HCEC 1CT (cell line): ENCODE results near the gene SIN3A.
"Not testable (repeated sequence)": the region's sequence is repeated elsewhere in the genome, so short reads cannot be mapped to it uniquely, and the experiment has no call there.

Experiments
- DNase-seq: peaks from one replicate; pipeline ENCODE4 v3.0.0-alpha.2; 2017

Gene SIN3A

DNA sequence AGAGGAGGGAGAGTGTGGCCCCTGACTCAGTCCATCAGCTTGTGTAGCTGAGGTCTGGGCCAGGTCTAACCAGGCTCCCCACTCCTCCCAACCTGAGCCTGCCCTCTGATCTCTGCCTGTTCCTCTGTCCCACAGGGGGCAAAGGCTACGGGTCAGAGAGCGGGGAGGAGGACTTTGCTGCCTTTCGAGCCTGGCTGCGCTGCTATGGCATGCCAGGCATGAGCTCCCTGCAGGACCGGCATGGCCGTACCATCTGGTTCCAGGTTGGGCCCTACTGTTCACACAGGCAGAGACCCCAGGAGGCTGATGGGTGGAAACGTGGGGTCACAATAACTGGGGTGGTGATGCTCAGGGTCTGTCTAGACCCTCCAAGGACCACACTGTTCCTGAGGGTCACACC is 97.9 kb downstream of the SIN3A start:
- DNase-seq, result no peak

DNA sequence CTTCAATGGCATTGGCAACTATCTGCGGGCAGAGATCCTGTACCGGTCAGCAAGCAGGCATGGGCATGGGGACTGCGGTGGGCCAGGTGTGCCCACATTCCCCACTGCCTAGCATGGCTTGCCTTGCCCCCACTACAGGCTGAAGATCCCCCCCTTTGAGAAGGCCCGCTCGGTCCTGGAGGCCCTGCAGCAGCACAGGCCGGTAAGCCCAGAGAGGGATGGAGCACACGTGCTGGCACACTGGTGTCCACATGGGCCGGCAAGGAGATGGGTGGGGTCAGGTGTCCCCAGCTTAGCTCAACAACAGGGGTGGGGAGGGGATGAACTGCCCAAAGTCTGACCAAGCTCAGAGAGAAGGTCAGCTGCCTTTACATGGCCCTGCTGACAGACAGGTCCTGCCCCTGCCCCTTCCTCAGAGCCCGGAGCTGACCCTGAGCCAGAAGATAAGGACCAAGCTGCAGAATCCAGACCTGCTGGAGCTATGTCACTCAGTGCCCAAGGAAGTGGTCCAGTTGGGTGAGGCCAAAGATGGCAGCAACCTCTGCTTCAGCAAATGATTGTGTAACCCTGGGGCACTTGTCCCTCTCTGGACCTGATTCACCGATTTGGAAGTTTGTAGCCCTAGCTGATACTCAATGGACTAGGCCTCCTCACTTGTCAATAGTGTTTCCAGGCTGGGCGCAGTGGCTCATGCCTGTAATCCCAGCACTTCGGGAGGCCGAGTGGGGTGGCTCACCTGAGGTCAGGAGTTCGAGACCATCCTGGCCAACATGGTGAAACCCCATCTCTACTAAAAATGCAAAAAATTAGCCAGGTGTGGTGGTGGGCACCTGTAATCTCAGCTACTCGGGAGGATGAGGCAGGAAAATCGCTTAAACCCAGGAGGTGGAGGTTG is 99.1 kb downstream of the SIN3A start:
- DNase-seq, result no peak

DNA sequence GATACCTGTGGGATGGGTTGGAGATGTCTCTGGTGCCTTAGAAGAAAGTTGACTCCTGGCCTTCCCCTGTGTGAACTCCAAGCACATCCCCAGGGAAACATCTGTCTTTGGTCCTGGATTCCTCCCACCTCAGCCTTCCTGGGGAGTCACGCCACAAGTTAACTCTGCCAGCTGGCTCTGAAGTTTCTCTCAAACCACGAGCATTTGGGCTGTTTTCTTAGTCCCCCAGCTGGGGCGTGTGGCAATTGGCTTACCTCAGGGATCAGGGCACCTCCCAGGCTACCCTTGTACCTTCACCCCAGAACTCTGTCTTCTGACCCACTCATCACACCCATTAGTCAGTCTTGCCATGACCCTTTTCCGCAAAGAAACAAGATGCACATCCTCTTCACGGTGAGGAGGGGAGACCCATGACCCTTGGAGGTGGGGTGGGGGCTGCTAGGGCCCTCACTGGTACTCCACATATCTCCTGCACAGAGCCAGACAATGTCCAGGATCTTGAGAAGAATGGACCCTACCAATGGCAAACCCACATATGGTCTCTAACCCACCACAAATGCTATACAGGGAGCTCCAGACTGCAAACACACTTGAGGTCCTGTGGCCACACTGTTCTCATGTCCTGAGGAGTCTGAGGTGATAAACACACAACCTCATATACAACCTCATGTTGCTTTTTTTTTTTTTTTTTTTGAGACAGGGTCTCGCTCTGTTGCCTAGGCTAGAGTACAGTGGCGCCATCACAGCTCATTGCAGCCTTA is 100.7 kb downstream of the SIN3A start:
- DNase-seq, result no peak

DNA sequence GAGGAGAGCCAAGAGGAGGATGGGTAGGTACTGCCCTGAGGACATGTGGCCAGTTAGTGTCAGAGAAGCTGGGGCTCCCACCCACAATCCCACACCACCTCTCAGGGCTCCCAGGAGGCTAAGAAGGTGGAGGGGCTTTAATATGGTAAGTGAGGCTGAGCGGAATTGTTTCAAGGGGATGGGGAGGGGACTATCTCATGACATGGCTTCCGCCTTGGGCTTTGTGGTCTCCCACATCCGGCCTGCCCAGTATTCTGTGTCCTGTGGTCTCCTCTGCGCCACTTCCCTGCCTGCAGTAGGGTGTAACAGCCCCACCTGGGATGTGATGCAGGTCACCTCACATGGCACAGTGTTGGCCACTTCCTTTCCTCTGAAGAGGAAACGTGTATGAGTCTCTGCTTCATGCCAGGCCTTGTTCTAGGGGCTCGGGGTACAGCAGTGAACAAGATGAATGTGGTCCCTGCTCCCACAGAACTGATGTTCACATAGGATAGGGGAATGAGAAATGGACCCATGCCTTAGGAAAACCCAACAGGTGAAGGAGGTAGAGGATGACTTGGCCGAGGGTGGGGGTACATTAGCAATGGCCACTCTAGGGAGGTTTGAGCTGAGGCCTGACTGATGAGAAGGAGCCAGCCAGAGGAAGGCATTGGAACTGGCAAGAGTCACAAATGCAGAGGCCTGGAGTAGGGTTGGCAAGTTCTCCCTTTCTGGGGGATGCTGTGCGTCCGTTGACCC is 101.5 kb downstream of the SIN3A start:
- DNase-seq, result no peak

DNA sequence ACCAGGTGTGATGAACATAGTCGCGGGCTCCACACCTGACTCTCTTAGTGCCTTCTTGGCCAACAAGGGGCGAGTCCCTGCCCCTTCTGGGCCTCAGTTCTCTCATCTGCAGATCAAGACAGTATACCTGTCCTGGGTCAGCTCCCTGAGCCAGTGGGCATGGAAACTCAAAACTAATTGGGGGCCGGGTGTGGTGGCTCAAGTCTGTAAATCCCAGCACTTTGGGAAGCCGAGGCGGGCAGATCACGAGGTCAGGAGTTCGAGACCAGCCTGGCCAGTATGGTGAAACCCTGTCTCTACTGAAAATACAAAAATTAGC is 102.2 kb downstream of the SIN3A start:
- not testable (repeated sequence) for DNase-seq

DNA sequence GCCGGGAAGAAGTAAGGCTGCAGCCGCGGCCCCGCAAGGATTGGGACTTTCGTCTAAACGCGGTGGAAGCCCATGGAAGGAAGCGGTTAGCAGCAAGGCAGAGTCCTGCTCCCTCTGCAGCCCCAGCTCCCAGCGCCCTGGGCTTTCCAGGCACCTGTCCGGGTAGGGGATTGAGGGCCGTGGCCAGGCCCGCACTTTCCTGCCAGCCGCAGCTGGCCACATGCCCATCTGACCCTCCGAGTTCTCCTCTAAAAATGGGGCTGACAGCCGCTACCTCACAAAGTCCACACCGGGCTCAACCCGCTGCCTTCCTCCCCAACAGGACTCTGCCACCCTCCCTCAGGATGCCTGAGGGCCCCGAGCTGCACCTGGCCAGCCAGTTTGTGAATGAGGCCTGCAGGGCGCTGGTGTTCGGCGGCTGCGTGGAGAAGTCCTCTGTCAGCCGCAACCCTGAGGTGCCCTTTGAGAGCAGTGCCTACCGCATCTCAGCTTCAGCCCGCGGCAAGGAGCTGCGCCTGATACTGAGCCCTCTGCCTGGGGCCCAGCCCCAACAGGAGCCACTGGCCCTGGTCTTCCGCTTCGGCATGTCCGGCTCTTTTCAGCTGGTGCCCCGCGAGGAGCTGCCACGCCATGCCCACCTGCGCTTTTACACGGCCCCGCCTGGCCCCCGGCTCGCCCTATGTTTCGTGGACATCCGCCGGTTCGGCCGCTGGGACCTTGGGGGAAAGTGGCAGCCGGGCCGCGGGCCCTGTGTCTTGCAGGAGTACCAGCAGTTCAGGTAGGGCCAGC is 102.7 kb downstream of the SIN3A start:
- no peak for DNase-seq

DNA sequence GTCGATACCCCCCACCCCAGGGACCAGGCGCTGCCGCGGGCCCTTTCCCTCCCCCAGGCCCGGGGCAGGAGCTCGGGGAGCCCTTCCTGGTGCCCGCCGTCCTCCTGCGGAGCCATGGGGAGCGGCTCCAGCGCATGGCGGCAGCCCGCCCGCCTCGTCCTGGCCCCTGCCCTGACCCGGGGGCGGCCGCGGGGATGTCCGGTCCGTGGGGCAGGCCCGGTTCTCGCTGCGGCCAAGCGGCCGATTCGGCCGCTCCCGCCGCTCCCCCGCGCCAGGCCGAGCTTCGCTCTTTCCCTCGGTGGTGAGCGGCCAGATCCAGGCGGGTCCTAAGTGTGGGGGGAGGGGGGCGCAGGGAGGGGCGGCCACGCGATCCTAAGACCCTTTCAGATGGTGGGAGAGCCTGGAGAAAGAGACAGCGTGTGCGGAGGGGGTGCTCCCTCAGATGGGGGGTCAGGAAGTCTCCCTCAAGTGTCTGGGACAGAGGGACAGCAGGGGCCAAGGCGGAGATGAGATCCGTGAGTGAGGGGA is 103.4 kb downstream of the SIN3A start:
- DNase-seq, result no peak

DNA sequence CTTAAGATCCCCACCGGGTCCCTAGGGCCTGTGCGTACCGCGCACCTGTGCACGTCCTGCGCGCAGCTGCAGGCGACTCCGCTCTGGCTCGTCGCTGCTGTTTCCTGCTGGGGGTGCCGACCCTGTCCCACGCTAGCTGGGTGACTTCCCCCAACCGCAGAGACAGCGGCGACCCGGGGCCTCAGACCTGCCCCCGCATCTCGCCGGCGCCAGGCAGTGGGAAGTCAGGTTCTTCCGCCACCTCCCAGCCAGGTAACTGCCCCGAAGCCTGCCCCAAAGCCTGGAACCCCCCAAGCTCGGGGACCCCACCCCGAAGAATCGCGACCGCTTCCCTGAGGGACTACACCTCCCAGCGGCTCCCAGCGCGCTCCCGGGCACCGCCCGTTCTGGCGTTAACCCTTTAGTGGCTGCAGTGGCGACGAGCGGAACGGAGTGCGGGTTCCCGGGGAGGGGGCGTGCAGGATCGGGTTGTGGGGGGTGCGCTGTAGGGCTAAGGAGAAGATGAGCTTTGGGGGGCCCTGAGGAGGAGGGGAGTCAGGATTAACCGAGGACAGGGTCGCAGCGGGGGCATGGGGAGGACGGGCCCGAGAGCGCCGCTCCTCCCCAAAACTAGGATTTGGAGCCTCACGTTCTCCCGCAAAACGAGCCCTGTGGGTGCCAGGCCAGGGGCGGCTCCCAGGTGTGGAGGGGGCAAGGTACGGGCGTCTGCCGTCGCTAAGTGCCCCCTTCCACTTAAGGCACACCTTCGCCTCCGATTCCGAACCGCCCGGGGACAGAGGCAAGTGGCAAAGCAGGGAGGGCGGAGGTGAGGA is 104.1 kb downstream of the SIN3A start:
- DNase-seq, result no peak

DNA sequence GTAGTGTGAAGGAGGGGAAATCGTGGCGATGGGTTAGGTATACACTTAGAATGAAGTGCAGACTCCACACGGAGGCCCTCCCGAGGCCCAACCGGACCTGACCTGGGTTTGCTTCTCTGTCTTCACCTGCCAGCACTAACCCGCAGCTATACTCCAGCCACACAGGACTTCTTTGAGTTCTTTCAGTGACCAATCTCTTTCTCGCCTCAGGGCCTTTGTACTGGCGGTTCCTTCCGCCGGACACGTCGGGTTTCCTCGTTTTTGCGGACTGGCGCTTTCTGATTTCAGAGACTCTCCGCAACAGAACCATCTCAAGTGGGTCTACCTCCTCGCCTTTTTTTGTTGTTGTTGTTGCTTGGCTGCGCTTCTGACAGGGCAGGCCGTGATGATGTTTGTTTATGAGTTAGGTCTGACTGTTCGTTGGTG is 104.7 kb downstream of the SIN3A start, which contains the start of gene NEIL1:
Gene NEIL1, plus strand, starts transcription at position 244 of the 426 bp plus-strand sequence. CDS start 1,867 bp downstream, outside the sequence.
- no peak for DNase-seq

DNA sequence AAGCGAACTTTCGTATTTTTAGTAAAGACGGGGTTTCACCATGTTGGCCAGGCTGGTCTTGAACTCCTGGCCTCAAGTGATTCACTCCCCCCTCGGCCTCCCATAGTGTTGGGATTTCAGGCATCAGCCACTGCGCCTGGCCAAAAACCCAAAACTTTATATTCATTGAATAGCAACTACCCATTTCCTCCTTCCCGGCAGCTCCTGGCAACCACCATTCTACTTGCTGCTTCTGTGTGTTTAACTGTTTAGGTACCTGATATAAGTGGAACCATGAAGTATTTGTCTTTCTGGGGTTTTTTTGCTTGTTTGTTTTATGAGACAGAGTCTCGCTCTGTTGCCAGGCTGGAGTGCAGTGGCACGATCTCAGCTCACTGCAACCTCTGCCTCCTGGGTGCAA is 107.5 kb downstream of the SIN3A start:
- DNase-seq, result not testable (repeated sequence)

DNA sequence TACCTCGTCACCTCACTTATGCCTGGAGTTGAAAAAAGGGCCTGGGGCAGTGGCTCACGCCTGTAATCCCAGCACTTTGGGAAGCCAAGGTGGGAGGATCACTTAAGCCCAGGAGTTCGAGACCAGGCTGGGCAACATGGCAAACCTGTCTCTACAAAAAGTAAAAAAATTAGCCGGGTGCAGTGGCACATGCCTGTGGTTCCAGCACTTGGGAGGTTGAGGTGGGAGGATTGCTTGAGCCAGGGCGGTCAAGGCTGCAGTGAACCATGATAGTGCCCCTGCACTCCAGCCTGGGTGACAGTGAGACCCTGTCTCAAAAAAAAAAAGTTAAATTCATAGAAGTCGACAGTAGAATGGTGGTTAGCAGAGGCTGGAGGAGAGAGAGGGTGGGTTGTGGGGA is 109.3 kb downstream of the SIN3A start:
- no peak for DNase-seq

DNA sequence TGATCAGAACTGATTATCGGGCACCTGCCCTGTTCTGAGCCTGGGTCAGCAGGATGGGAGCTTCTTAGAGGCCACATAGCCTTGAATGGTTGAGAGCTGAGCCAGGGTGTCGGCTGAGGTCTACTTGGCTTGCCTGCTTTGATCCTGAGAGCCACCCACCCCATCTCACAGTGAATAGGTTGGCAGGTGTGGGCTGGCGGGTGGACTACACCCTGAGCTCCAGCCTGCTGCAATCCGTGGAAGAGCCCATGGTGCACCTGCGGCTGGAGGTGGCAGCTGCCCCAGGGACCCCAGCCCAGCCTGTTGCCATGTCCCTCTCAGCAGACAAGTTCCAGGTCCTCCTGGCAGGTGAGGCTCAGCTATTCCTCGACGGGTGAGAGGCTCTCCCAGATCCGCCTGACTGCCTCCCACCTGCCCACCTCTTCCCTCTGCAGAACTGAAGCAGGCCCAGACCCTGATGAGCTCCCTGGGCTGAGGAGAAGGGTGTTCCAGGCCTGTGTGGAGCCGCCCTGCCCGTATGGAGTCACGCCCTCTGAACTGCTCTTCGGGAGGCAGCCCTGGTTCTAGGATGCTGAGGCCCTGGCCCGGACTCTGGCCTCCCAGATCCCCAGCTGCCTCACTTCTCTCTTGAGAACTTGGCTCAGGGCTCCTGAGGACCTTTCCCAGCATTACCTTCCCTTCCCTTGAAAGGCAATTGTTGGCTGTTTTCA is 111.8 kb downstream of the SIN3A start:
- no peak for DNase-seq

DNA sequence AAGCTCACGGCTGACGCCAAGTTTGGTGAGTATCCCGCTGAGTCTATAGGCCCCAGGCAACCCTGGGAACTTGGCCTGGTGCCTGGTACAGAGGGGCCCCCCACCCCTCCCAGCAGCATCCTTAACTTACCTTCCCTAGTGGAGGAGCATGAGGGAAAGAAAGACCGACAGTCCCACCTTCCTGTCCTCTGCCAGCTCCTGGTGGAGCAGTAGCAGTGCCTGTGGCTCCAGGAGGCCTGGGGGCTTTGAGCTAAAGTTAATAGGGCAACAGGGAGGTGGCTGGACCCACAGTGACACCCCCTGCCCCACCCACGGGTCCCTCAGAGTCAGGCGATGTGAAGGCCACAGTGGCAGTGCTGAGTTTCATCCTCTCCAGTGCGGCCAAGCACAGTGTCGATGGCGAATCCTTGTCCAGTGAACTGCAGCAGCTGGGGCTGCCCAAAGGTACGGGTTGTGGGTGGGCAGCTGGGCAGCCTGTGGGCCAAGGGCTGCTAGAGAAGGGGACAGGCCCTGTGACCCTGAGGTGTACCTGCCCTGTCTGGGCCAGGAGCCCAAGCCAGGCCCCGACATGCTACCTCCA is 112.7 kb downstream of the SIN3A start:
- no peak for DNase-seq

DNA sequence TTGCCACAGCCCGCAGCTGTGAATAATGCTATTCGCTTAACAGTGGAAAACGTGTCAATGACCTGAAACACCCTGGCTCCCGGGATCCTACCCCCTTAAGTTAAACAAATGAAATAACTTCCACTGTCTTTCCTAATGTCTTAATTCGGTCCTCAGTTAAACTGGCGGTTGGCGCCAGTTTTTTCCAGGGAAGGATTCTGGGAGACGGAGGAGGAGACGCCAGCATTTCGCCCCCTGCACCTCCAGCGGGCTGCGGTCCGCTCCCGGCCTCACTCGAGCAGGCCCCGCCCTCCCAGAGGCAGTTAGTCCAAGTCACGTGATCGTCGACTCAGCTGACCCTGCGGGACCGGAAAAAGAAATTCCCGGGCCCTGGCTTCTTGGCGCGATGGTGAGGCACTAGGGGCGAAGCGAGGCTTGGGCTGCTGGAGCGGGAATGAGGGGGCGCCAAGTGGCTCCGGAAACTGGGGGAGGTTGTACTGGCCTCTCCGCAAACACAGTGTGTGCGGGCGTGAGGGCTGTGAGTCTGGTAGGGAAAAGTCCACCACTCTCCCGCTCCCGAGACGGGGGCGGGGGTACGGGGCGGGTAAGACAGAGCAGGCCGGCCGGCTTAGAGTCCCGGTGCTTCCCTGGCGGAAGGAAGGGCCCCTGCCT is 115.7 kb downstream of the SIN3A start, which contains the start of gene COMMD4:
Gene COMMD4, plus strand, starts transcription at position 359 of the 651 bp plus-strand sequence. Its CDS starts 27 bp downstream, at position 386.
- DNase-seq, result peak; percentile 91

DNA sequence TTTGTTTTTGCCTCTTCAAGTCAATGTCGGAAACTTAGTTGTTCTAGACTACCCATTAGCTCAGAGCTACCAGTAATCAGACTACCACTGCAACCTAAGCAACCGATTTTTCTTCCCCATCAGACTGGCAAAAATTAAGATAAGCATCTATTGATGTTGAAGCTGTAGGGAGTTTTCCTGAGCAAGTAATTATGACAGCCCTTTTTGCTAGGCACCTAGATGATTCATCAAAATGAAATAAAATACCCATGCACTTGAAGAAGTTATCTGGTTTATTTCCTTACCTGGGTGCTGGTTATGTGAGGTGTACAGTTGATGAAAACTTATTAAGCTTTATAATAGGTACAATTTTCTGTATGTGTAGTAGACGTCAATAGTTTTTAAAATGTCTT is 116.2 kb downstream of the SIN3A start:
- no peak for DNase-seq

DNA sequence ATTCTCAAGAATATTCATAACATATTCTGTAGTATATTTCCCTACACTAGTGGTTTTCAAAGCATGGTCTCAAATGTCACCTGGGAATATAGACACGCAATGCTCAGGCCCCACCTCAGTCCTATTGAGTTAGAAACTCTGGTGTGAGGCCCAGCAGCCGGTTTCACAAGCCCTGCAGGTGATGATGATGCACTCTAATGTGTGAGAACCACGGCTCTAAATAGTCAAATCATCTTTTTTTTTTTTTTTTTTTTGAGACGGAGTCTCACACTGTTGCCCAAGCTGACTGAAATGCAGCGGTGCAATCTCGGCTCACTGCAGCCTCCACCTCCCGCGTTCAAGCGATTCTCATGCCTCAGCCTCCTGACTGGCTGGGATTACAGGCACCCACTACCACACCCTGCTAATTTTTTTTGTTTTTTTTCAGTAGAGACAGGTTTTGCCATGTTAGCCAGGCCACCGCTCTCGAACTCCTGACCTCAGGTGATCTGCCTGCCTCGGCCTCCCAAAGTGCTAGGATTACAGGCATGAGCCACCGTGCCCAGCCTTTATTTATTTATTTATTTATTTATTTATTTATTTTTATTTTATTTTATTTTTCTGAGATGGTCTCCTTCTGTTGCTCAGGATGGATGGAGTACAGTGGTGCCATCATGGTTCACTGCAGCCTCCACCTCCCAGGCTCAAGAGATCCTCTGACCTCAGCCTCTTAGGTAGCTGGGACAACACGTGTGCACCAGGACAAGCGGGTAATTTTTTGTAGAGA is 117.7 kb downstream of the SIN3A start:
- not testable (repeated sequence) for DNase-seq

DNA sequence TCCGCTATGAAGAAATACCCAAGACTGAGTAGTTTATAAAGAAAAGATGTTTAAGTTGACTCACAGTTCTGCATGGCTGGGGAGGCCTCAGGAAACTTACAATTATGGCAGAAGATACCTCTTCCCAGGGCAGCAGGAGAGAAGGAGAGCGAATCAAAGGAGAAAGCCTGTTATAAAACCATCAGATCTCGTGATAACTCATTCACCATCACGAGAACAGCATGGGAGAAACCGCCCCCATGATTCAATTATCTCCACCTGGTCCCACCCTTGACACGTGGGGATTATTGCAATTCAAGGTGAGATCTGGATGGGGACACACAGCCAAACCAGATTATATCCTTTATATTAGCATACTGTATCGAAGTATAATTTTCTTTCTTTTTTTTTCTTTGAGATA is 119.4 kb downstream of the SIN3A start:
- DNase-seq, result not testable (repeated sequence)

DNA sequence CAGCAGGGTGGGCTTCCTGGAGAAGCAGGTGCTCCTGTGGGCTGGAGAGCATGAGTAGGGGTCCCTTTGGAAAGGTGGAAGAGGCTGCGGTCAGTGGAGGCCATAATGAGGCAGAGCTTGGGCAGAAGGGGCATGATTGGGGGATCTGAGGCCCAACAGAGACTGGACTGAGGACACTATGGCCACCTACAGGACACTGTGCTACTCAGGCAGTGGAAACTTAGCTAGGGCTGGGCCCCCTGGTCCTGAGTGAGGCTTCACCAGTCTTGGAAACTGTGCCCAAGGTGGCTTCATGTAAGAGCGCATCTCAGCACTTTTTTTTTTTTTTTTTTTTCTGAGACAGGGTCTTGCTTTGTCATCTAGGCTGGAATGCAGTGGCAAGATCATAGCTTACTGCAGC is 121.9 kb downstream of the SIN3A start:
- DNase-seq, result no peak
